ENCODE measurements around the gene CDK5.

DNA sequence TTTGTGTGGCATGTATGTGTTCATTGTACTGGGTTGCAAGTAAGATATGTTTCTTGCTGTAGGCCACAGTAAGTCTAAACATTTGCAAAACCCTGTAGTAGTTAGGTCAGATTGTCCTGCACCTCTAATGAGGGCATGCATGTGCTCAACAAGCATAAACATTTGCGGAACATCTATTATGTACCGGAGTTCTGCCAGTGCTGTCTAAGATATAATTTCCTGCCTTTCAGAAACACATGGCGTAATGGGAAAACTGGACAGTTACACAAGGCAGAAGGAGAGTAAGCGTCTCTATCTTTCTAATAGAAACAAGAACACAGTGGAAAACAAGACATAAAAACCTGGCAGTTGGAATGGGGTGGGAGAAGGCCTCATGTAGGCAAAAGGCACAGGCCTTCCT is 26.7 kb downstream of the CDK5 start:
- TF ChIP-seq, protein P1, sequence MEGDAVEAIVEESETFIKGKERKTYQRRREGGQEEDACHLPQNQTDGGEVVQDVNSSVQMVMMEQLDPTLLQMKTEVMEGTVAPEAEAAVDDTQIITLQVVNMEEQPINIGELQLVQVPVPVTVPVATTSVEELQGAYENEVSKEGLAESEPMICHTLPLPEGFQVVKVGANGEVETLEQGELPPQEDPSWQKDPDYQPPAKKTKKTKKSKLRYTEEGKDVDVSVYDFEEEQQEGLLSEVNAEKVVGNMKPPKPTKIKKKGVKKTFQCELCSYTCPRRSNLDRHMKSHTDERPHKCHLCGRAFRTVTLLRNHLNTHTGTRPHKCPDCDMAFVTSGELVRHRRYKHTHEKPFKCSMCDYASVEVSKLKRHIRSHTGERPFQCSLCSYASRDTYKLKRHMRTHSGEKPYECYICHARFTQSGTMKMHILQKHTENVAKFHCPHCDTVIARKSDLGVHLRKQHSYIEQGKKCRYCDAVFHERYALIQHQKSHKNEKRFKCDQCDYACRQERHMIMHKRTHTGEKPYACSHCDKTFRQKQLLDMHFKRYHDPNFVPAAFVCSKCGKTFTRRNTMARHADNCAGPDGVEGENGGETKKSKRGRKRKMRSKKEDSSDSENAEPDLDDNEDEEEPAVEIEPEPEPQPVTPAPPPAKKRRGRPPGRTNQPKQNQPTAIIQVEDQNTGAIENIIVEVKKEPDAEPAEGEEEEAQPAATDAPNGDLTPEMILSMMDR (IDR thresholded peaks at IDR 0.05; ENCODE audit: insufficient read depth, low read length): no peak
- TF ChIP-seq POLR2AphosphoS5 (IDR thresholded peaks at IDR 0.05; ENCODE audit: low read depth) (no peak), GABPA (IDR thresholded peaks at IDR 0.05; ENCODE audit: low read depth) (no peak)

Data from HL-60 (cell line).